Left ventricle myocardium inferior (tissue), 1 donor: Measurements from ENCODE around the gene STAC2. TPM values are rescaled to one million over a fixed set of nuclear protein-coding genes. Genes with fewer than 3 reads are reported as not detected.

Source experiments
- DNase-seq: peaks from one replicate; pipeline ENCODE4 v3.0.0-alpha.2; 2020
- H3K27ac ChIP-seq: fragments of 200-600 bp; replicated peaks from 2 replicates; pipeline ENCODE4 v1.8.0; 2021
- H3K27me3 ChIP-seq: fragments of 200-600 bp; 2 replicates; pipeline ENCODE4 v1.8.0; 2021; ENCODE audit warnings: low read depth
- H3K36me3 ChIP-seq: fragments of 200-600 bp; 2 replicates; pipeline ENCODE4 v1.8.0; 2021
- H3K4me1 ChIP-seq: fragments of 200-600 bp; 2 replicates; pipeline ENCODE4 v1.8.0; 2021
- H3K4me3 ChIP-seq: fragments of 200-600 bp; 2 replicates; pipeline ENCODE4 v1.8.0; 2021; ENCODE audit warnings: mild to moderate bottlenecking, moderate library complexity
- H3K9me3 ChIP-seq: fragments of 200-600 bp; replicated peaks from 2 replicates; pipeline ENCODE4 v1.8.0; 2021
- intact Hi-C: fragments of 100-400 bp; cut with micrococcal nuclease; formaldehyde crosslinking; loops from one replicate; pipeline ENCODE4 v1.11.0; 2022
- total RNA-seq: library from RNA; stranded (reverse); fragmentation: NEBNext Ultra II Directional; extraction: Animal tissue kit (Norgen Biotek cat#: 25700); gene quantifications from one replicate; pipeline ENCODE4 v1.2.1, GENCODE V29; 2021
- TF ChIP-seq, protein P1 (sequence below): fragments of 200-600 bp; IDR thresholded peaks from 2 replicates; pipeline ENCODE4 v1.8.0; 2021; ENCODE audit warnings: antibody characterized with exemption, mild to moderate bottlenecking, borderline replicate concordance
- donor health status: DM: no; HTN: yes; CAD: no; lungs with severe emphysema.

STAC2 gene
- total RNA-seq, 1 donor from 2014 or later = 0.36 TPM

DNA sequence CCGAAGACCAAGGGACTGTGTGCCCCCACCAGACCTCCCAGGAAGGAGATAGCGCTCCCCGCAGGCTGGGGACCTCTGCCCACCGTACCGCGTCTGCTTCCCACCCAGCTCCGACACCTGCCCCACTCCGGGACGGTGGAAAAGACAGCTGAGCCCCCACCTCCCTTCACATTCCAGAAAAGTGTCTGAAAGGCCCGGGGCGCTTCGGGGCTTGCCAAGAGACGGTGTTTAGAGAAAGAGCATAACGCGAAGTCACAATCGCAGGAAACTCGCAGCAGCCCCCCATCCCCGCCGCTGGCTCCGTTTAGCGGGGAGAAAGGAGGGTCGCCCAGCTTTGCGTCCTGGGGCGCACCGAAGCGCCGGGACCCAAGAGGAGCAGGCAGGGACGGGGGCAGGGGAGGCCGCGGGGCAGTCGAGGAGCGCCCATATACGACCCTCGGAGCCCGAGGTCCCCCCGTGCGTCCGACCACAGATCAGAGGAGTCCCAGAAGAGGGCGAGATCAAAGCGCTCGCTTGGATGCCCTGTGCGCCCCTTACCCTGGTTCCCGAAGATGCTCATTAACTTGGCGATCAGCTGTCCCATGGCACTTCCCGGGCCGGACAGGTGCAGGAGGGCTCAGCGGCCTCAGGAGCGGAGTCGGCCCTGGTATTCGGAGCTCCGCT is 60.4 kb downstream of the STAC2 start:
- peaks cover 40% of the 10 kb centered on the region for H3K4me1 ChIP-seq
- intact Hi-C loops = loop anchor here (10.0 kb wide), 1 partner anchor 79 kb away; no protein-coding TSS in a partner anchor
- TF ChIP-seq, protein P1, sequence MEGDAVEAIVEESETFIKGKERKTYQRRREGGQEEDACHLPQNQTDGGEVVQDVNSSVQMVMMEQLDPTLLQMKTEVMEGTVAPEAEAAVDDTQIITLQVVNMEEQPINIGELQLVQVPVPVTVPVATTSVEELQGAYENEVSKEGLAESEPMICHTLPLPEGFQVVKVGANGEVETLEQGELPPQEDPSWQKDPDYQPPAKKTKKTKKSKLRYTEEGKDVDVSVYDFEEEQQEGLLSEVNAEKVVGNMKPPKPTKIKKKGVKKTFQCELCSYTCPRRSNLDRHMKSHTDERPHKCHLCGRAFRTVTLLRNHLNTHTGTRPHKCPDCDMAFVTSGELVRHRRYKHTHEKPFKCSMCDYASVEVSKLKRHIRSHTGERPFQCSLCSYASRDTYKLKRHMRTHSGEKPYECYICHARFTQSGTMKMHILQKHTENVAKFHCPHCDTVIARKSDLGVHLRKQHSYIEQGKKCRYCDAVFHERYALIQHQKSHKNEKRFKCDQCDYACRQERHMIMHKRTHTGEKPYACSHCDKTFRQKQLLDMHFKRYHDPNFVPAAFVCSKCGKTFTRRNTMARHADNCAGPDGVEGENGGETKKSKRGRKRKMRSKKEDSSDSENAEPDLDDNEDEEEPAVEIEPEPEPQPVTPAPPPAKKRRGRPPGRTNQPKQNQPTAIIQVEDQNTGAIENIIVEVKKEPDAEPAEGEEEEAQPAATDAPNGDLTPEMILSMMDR = no peak
- no peak for DNase-seq
- peak overlapping the region; percentile 53 for H3K27ac ChIP-seq
- peaks cover 4% of the 10 kb centered on the region for H3K9me3 ChIP-seq
- no peaks in the 10 kb centered on the region for H3K27me3 ChIP-seq
- H3K4me3 ChIP-seq = peak overlapping the region; percentile 71
- no peaks in the 10 kb centered on the region for H3K36me3 ChIP-seq

DNA sequence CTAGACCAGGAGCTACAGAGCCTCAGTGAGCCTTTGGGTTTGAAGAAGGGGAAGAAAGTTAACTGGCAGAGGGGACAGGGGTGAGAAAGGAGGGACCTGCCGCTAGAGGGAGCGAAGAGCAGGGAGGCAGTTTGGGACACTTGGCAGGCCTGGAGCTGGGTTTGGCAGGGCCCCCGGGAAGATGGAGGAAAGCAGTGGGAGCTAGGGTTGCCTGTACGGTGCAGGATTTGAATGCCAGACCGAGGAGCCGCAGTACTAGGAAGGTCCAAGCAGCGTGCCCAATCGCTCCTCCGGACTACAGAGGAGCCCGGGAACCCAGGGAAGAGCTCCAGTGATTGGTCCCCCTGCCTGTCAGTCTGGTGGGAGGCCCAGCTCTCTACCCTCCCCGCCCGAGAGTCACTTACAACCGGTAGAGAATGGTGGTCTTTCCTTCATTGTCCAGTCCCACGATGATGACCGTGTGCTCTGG is 61.0 kb downstream of the STAC2 start:
- TF ChIP-seq, protein P1 = peak; percentile 85
- peak; percentile 92 for DNase-seq
- no peaks in the 10 kb centered on the region for H3K36me3 ChIP-seq
- intact Hi-C loops = loop anchor here (10.0 kb wide), 1 partner anchor 80 kb away; no protein-coding TSS in a partner anchor
- H3K4me3 ChIP-seq = peak overlapping the region; percentile 71
- peak overlapping the region; percentile 53 for H3K27ac ChIP-seq
- H3K4me1 ChIP-seq = peaks cover 40% of the 10 kb centered on the region
- H3K27me3 ChIP-seq = no peaks in the 10 kb centered on the region
- H3K9me3 ChIP-seq = peaks cover 4% of the 10 kb centered on the region

DNA sequence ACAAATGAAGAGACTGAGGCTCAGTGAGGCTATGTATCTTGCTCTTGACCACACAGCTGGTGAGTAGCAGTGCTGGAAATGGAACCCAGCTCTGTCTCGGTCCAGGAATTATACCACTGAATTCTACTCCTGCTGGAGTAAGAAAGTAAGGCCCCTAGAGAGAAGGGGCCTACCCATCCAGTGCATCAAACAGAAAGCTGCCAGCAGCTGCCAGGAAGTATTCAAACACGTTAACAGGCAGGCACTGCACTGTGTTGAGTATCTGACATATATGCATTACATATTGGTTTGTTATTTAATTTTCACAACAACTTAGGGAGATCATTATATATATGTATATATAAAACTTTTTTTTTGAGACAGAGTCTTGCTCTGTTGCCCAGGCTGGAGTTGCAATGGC is 63.8 kb downstream of the STAC2 start:
- Histone ChIP-seq H3K27ac (no peak overlapping the region), H3K36me3 (no peaks in the 10 kb centered on the region), H3K4me1 (peaks cover 33% of the 10 kb centered on the region), H3K9me3 (no peaks in the 10 kb centered on the region), H3K4me3 (no peak overlapping the region), H3K27me3 (no peaks in the 10 kb centered on the region)
- intact Hi-C loops = loop anchor here (10.0 kb wide), 1 partner anchor 83 kb away; no protein-coding TSS in a partner anchor
- no peak for DNase-seq
- TF ChIP-seq, protein P1 = no peak

Other genes starting within 250 kb of the STAC2 start
- gene PLXDC1, start 74.3 kb downstream of the STAC2 start, total RNA-seq = 12.2 TPM
- not detected for gene ARL5C, start 59.8 kb downstream of the STAC2 start, total RNA-seq
- gene CACNB1, start 28.3 kb downstream of the STAC2 start, total RNA-seq = 3.7 TPM
- gene RPL19, start 25.7 kb downstream of the STAC2 start, total RNA-seq = 944 TPM
- gene FBXL20, start 175.7 kb upstream of the STAC2 start, total RNA-seq = 14.2 TPM
- 21.8 TPM for gene MED1, start 225.3 kb upstream of the STAC2 start, total RNA-seq
- 19.7 TPM for gene CDK12, start 235.5 kb upstream of the STAC2 start, total RNA-seq